Gastroesophageal sphincter (tissue), 4 donors: ENCODE data around the gene GSTO2. TPM values are rescaled to one million over a fixed set of nuclear protein-coding genes. Genes with fewer than 3 reads are reported as not detected.

Experiments
- ATAC-seq: fragments of 150-250 bp; one replicate; pipeline ENCODE4 v1.9.1; 2016; ENCODE audit warnings: mild to moderate bottlenecking, moderate library complexity
- H3K27ac ChIP-seq, 4 donors: fragments of 200-600 bp; sonication (generic) in 3 of 4; 1 replicate in 3 of 4; 2 replicates in 1 of 4; pipeline ENCODE4 v1.5.1; 2016 to 2019
- H3K27me3 ChIP-seq: fragments of 200-600 bp; sonication (generic); one replicate; pipeline ENCODE4 v1.5.1; 2019
- H3K36me3 ChIP-seq, 2 donors: fragments of 200-600 bp; sonication (generic); one replicate each; pipeline ENCODE4 v1.5.1; 2019; ENCODE audit warnings: control low read depth in 1 of 2
- H3K4me1 ChIP-seq, 3 donors: fragments of 200-600 bp; sonication (generic); 1 replicate in 2 of 3; 2 replicates in 1 of 3; pipeline ENCODE4 v1.5.1; 2016 to 2019; ENCODE audit warnings: control low read depth in 2 of 3
- H3K4me3 ChIP-seq, 2 donors: fragments of 200-600 bp; sonication (generic); one replicate each; pipeline ENCODE4 v1.5.1; 2019; ENCODE audit warnings: mild to moderate bottlenecking in 1 of 2, moderate library complexity in 1 of 2
- H3K9me3 ChIP-seq, 3 donors: fragments of 200-600 bp; sonication (generic); one replicate each; pipeline ENCODE4 v1.5.1; 2017 to 2019; ENCODE audit warnings: control low read depth in 2 of 3
- EP300 ChIP-seq: sonication (generic); formaldehyde crosslinking; IDR thresholded peaks from one replicate; pipeline ENCODE4 v1.6.1; 2017; ENCODE audit warnings: antibody characterized with exemption, mild to moderate bottlenecking
- POLR2A ChIP-seq, 2 donors: fragments of 450-650 bp; IDR thresholded peaks; one replicate each; pipeline ENCODE4 v1.6.1; 2017; ENCODE audit warnings: antibody characterized with exemption in 2 of 2, mild to moderate bottlenecking in 2 of 2, moderate library complexity in 1 of 2
- POLR2AphosphoS5 ChIP-seq: sonication (generic); formaldehyde crosslinking; IDR thresholded peaks from one replicate; pipeline ENCODE4 v1.6.1; 2017; ENCODE audit warnings: antibody characterized with exemption
- WGBS, 2 donors: methylation state at CpG; one replicate each; pipeline ENCODE4 v1.1.5; 2018; ENCODE audit warnings: low coverage in 1 of 2; 5-methylcytosine and 5-hydroxymethylcytosine counted together
- total RNA-seq, 4 donors: library from RNA; depleted of rRNA; stranded (reverse); fragments of >200 nt; gene quantifications; one replicate each; pipeline ENCODE4 v1.1.0, GENCODE V29; 2016
- TF ChIP-seq, protein P1 (sequence below), 4 experiments: fragments of 200-600 bp in 2 of 4; fragments of 450-650 bp in 2 of 4; sonication (generic) in 1 of 4; IDR thresholded peaks; one replicate each; pipeline ENCODE4 v1.5.1; 2017 to 2019; ENCODE audit warnings: antibody characterized with exemption in 4 of 4, mild to moderate bottlenecking in 2 of 4, moderate library complexity in 2 of 4

GSTO2 gene
- total RNA-seq, 4 donors from 2014 or later = 0.15 to 1.3 (median 0.21) TPM

DNA sequence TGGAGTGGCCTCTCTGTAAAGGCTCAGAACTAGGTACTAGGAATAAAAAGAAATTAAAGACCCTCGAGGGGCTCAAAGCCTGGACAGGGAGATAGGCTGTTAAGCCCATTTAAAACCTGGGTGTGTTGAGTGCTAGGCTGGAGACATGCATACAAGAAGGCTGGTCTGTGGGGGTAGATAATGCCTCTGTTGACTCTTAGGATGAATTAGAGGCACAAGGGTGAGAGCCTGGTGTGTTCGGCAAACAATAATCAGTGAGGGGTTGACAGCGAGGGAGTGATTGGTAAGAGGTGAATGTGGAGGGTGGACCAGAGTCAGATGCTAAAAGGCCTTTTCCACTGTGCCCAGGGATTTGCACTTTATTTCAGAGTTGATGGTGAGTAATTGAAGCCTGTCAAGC, 12.7 kb downstream of the GSTO2 start:
- no peak for ATAC-seq
- peaks cover 7% of the 10 kb centered on the region for H3K27me3 ChIP-seq
- H3K27ac ChIP-seq = no peak overlapping the region
- H3K9me3 ChIP-seq = no peaks in the 10 kb centered on the region
- no peaks in the 10 kb centered on the region for H3K36me3 ChIP-seq
- TF ChIP-seq POLR2AphosphoS5 (no peak), EP300 (no peak), POLR2A (IDR thresholded peaks at IDR 0.05) (no peak)
- TF ChIP-seq, protein P1, sequence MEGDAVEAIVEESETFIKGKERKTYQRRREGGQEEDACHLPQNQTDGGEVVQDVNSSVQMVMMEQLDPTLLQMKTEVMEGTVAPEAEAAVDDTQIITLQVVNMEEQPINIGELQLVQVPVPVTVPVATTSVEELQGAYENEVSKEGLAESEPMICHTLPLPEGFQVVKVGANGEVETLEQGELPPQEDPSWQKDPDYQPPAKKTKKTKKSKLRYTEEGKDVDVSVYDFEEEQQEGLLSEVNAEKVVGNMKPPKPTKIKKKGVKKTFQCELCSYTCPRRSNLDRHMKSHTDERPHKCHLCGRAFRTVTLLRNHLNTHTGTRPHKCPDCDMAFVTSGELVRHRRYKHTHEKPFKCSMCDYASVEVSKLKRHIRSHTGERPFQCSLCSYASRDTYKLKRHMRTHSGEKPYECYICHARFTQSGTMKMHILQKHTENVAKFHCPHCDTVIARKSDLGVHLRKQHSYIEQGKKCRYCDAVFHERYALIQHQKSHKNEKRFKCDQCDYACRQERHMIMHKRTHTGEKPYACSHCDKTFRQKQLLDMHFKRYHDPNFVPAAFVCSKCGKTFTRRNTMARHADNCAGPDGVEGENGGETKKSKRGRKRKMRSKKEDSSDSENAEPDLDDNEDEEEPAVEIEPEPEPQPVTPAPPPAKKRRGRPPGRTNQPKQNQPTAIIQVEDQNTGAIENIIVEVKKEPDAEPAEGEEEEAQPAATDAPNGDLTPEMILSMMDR (IDR thresholded peaks at IDR 0.05) = no peak
- H3K4me1 ChIP-seq = no peaks in the 10 kb centered on the region
- WGBS, 2 donors = 74 to 87% methylated on average over 2 to 3 of the region's 3 CpGs
- H3K4me3 ChIP-seq = no peak overlapping the region

DNA sequence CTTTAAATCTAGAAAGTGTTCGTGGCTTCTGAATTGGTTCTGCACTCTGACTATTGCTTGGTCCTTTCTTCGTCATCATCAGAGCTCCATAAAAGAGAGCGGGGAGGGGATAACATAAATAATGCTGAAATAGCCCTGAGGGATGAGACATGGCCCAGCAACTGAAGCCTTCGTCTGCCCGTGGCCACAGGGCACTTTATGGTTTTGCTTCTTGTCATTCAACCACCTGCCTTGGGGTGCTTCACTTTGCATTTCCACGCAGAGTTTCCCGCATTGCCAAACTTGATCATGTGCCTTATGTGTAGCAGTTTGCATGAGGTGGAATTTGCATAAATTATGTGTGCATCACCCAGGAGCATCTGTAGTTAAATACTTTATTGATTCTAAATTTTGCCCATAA, 15.9 kb downstream of the GSTO2 start:
- no peaks in the 10 kb centered on the region for H3K36me3 ChIP-seq
- TF ChIP-seq POLR2AphosphoS5 = no peak
- TF ChIP-seq, protein P1 (IDR thresholded peaks at IDR 0.05) = no peak
- TF ChIP-seq POLR2A (IDR thresholded peaks at IDR 0.05) = no peak
- TF ChIP-seq EP300 = no peak
- 87 to 94% methylated on average over 7 of the region's 7 CpGs for WGBS, 2 donors
- no peaks in the 10 kb centered on the region for H3K27me3 ChIP-seq
- H3K9me3 ChIP-seq = no peaks in the 10 kb centered on the region
- no peak for ATAC-seq
- H3K4me3 ChIP-seq = no peak overlapping the region
- no peaks in the 10 kb centered on the region for H3K4me1 ChIP-seq
- H3K27ac ChIP-seq = no peak overlapping the region

DNA sequence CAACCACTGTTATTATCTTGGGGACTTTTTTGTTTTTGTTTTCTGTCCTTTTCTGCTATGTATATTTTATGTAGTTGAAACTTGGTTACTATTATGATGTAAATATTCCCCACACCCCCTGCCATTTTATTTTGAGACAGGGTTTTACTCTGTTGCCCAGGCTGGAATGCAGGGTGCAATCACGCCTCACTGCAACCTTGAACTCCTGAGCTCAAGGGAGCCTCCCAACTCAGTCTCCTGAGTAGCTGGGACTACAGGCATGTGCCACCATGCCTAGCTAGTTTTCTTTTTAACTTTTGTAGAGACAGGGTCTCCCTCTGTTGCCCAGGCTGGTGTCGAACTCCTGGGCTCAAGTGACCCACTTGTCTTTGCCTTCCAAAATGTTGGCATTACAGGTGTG, 18.0 kb downstream of the GSTO2 start:
- no peaks in the 10 kb centered on the region for H3K36me3 ChIP-seq
- H3K27ac ChIP-seq = no peak overlapping the region
- WGBS, 2 donors = 95% methylated on average over 2 of the region's 2 CpGs; no CpG with 5 or more reads in 1 of the 2 donors
- H3K4me1 ChIP-seq = peaks cover 0 to 11% (median 0%) of the 10 kb centered on the region in 3 donors
- no peaks in the 10 kb centered on the region for H3K27me3 ChIP-seq
- TF ChIP-seq, protein P1 (IDR thresholded peaks at IDR 0.05) = no peak
- TF ChIP-seq POLR2AphosphoS5 (no peak), POLR2A (IDR thresholded peaks at IDR 0.05) (no peak), EP300 (no peak)
- no peaks in the 10 kb centered on the region for H3K9me3 ChIP-seq
- no peak overlapping the region for H3K4me3 ChIP-seq
- no peak for ATAC-seq

DNA sequence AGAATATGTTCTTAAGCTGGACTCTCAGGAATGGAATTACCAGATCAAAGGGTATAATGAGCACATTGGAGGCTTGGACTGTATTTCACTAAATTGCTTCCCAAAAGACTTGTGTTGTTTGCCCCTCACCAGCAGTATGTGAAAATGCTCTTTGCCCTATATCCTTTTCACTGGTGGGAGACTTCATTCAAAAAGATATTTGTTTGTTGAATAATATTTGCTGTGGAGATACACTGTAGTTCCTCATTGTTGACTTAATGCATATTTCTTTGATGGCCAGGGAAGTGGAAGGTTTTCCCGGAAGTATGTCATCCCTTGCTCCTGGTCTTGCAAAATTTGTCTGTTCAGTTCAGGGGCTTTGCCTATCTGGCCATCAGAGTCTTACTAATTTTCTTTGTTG, 19.4 kb downstream of the GSTO2 start:
- WGBS, 2 donors = 64 to 79% methylated on average over 1 of the region's 1 CpG
- no peaks in the 10 kb centered on the region for H3K9me3 ChIP-seq
- no peaks in the 10 kb centered on the region for H3K27me3 ChIP-seq
- no peak overlapping the region for H3K27ac ChIP-seq
- ATAC-seq = no peak
- no peak for TF ChIP-seq POLR2AphosphoS5
- TF ChIP-seq, protein P1 (IDR thresholded peaks at IDR 0.05) = no peak
- no peak for TF ChIP-seq POLR2A (IDR thresholded peaks at IDR 0.05)
- TF ChIP-seq EP300 = no peak
- no peak overlapping the region for H3K4me3 ChIP-seq
- peaks cover 0 to 23% (median 0%) of the 10 kb centered on the region in 3 donors for H3K4me1 ChIP-seq
- H3K36me3 ChIP-seq = no peaks in the 10 kb centered on the region

DNA sequence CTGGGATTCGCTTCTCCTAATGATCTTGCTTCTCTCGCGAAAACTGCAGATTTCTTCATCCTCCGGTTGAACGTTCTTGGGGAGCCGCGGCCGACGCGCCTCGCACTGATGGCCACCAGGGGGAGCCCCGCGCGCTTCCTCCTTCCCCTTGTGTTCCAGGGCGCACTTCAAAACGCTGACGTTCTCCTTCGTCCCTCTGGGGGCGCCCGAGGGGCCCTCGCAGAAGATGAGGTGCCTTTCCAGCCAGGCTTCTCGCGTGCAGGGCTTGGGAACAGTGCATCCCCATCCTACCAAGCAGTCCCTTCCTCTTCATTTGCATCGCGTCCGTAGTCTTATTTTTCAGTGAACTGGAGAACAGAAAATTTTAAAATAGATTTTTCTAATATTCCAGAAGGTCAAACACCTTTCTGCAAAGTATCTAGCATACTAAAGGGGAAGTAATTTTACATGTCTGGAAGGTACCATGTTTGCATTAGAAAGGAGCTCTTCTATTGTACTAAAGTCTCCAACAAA, 22.5 kb downstream of the GSTO2 start:
- no peaks in the 10 kb centered on the region for H3K27me3 ChIP-seq
- H3K27ac ChIP-seq = peak overlapping the region in 1 of 4 donors; percentile 5
- peaks cover 0 to 32% (median 0%) of the 10 kb centered on the region in 3 donors for H3K4me1 ChIP-seq
- no peaks in the 10 kb centered on the region for H3K9me3 ChIP-seq
- peak; percentile 93 for ATAC-seq
- H3K4me3 ChIP-seq = no peak overlapping the region
- WGBS, 2 donors = 0 to 5% methylated on average over 2 to 8 of the region's 26 CpGs
- no peaks in the 10 kb centered on the region for H3K36me3 ChIP-seq
- no peak for TF ChIP-seq EP300
- TF ChIP-seq POLR2A (IDR thresholded peaks at IDR 0.05) = no peak
- TF ChIP-seq, protein P1 (IDR thresholded peaks at IDR 0.05) = peak; percentile 99 to 100 (median 100)
- peak; percentile 56 for TF ChIP-seq POLR2AphosphoS5
